GM18868 (cell line): ENCODE results near the gene BNIPL.

Experiments used
- ATAC-seq: cut with Tn5 transposase; IDR thresholded peaks from one replicate; pipeline ENCODE4 v1.9.1; 2021; ENCODE audit warnings: mild to moderate bottlenecking, moderate library complexity; ENCODE audit not compliant: unreplicated experiment

Gene BNIPL

GRCh38 chr1:151009674-151010345 is 26.6 kb upstream of the BNIPL start:
- ATAC-seq = no peak

DNA sequence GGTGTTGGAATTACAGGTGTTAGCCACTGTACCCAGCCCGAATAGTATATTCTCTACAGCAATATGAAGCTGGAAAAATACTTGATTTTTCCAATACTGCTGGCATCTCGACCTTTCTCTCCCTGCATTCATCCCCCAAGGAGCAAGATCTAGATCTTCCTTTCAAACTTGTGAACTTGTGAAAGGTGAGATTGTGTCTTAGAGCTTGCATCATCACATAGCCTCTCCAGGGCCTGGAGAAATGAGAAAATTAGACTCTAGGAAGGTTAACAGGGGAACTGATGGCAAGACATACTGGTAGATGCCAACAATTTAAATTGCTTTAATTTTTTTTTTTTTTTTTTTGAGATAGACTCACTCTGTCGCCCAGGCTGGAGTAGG is 26.1 kb upstream of the BNIPL start:
- no peak for ATAC-seq

- no peak for ATAC-seq
These were observed 25.1 kb upstream of the BNIPL start for GRCh38 chr1:151011154-151011850.

DNA sequence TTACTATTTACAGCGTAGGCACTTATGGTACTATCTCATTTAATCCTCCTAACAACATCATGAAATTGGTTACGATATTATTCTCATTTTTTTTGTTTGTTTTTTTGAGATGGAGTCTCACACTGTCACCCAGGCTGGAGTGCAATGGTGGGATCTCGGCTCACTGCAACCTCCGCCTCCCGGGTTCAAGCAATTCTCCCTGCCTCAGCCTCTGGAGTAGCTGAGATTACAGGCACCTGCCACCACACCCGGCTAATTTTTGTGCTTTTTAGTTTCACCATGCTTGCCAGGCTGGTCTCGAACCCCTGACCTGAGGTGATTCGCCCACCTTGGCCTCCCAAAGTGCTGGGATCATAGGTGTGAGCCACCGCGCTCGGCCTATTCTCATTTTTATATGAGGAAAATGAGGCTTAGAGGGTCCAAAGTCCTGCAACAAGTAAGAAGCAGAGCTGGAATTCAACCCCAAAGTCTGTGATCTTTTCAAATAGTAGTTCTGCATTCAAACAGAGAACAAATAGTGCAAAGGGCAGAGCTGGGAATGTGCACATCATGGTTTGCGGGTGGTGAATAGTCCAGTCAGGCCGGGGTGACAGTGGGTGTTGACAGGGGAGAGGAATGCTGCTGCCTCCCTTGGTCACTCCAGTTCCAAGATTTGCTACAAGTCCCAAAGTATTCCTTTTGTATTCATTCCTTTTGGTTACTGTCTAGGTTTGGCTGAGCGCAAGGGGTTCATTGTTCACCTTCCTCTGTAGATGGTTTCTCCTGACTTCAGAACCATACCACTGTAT is 23.5 kb upstream of the BNIPL start:
- ATAC-seq = no peak

- no peak for ATAC-seq
These were observed 22.9 kb upstream of the BNIPL start for GRCh38 chr1:151013518-151013917.

- peak; percentile 51 for ATAC-seq
These were observed 11.7 kb upstream of the BNIPL start for GRCh38 chr1:151024540-151025146.

DNA sequence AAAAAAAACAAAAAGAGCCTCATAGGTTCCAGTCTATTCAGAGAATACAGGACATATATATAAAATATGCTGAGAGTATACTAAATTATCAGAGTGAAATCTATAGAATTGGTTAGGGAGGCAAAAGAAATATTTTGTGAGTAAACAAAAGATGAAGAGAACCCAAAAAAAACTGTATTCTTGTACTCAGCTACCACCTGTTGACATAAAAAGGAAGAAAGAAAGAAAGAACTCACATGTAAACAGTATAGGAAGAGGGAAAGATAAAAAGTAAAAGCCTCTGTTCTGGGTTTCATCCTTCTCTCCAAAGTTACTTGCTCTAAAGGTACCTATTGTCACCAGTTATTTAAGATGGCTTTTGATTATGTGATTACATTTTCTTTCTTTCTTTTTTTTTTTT is 9.9 kb upstream of the BNIPL start:
- ATAC-seq = no peak

- ATAC-seq = no peak
These were observed 4.2 kb upstream of the BNIPL start for GRCh38 chr1:151032164-151032563.

- no peak for ATAC-seq
These were observed 1.2 kb upstream of the BNIPL start for GRCh38 chr1:151035167-151035566.

GRCh38 chr1:151037032-151037431 is 646 bp downstream of the BNIPL start:
- no peak for ATAC-seq

- no peak for ATAC-seq
These were observed 3.1 kb downstream of the BNIPL start for GRCh38 chr1:151039521-151039920.

DNA sequence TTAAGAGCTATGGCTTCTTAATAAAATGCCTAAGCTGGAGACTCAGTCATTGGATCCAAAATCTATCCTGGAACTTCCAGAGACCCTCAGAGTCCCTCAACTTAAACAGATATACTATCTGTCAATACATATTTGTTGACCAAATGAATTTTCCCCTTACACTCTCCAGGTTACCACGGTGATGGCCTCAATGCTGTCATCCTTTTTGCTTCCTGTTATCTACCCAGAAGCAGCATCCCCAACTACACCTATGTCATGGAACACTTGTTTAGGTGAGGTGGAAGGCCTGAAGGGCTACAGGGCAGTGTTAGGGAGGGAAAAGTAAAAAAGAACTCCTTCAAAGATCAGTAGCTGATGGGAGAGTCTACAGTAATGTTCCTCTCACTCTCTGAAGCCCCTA is 6.8 kb downstream of the BNIPL start:
- no peak for ATAC-seq

DNA sequence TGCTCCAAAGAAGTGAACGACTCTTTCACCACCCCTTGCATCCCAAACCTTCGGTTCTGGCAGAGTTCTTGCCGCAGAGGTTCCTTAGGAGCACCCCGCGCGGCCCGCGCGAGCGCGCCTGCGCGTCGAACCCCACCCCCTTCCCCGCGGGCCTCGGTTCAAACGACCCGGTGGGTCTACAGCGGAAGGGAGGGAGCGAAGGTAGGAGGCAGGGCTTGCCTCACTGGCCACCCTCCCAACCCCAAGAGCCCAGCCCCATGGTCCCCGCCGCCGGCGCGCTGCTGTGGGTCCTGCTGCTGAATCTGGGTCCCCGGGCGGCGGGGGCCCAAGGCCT is 11.2 kb downstream of the BNIPL start, which contains the start of gene C1orf56:
TSS of gene C1orf56 (plus strand) at position 161 of the 334 bp plus-strand sequence. CDS start at position 258, 97 bp downstream.
- peak; percentile 53 for ATAC-seq

DNA sequence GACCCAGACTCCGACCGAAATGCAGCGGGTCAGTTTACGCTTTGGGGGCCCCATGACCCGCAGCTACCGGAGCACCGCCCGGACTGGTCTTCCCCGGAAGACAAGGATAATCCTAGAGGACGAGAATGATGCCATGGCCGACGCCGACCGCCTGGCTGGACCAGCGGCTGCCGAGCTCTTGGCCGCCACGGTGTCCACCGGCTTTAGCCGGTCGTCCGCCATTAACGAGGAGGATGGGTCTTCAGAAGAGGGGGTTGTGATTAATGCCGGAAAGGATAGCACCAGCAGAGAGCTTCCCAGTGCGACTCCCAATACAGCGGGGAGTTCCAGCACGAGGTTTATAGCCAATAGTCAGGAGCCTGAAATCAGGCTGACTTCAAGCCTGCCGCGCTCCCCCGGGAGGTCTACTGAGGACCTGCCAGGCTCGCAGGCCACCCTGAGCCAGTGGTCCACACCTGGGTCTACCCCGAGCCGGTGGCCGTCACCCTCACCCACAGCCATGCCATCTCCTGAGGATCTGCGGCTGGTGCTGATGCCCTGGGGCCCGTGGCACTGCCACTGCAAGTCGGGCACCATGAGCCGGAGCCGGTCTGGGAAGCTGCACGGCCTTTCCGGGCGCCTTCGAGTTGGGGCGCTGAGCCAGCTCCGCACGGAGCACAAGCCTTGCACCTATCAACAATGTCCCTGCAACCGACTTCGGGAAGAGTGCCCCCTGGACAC is 11.7 kb downstream of the BNIPL start:
- peak; percentile 74 for ATAC-seq

DNA sequence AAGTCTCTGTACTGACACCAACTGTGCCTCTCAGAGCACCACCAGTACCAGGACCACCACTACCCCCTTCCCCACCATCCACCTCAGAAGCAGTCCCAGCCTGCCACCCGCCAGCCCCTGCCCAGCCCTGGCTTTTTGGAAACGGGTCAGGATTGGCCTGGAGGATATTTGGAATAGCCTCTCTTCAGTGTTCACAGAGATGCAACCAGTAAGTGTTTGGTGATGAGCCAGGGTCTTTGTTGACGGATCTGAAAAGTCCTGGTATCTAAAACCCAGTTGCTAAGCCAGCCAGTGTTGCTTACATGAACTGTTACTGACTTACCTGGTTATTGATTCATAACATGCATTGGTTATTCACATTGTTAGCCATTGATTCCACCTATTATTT is 12.3 kb downstream of the BNIPL start:
- ATAC-seq = no peak

DNA sequence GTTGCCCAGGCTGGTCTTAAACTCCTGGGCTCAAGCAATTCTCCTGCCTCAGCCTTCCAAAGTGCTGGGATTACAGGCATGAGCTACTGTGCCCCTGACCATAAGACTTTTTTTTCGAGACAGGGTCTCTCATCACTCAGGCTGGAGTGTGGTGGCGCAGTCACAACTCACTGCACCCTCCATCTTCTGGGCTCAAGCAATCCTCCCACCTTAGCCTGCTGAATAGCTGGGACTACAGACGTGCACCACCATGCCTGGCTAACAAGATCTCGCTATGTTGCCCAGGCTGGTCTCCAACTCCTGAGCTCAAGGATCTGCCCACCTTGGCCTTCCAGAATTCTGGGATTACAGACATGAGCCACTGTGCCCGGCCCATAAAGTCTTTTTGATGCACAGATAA is 13.1 kb downstream of the BNIPL start:
- no peak for ATAC-seq

GRCh38 chr1:151050051-151050688 is 13.8 kb downstream of the BNIPL start:
- no peak for ATAC-seq

GRCh38 chr1:151051356-151052009 is 15.1 kb downstream of the BNIPL start:
- no peak for ATAC-seq

GRCh38 chr1:151054971-151055547 is 18.7 kb downstream of the BNIPL start:
- no peak for ATAC-seq

GRCh38 chr1:151055581-151055980 is 19.2 kb downstream of the BNIPL start:
- ATAC-seq = no peak
